HepG2 (cell line): ENCODE measurements around the gene TTC31. TPM values are rescaled to one million over a fixed set of nuclear protein-coding genes. Genes with fewer than 3 reads are reported as not detected.
A peak's percentile ranks its signal among the peaks of the same experiment; 100 is the strongest.

Experiments used
- DNMT3B ChIP-seq: conservative IDR thresholded peaks from 2 replicates; pipeline ENCODE4 v1.6.1; 2016; ENCODE audit warnings: missing biosample characterization, control low read depth
- DPF2 ChIP-seq: sonication (generic); formaldehyde crosslinking; IDR thresholded peaks from 2 replicates; pipeline ENCODE4 v1.4.0; 2020; ENCODE audit warnings: mild to moderate bottlenecking, low read depth, missing genetic modification reagents, borderline replicate concordance
- FIP1L1 ChIP-seq: fragments of 200-400 bp; formaldehyde crosslinking; IDR thresholded peaks from 2 replicates; pipeline ENCODE4 v1.6.1; 2018; ENCODE audit warnings: low read depth, mild to moderate bottlenecking, low read length, moderate library complexity, borderline replicate concordance; ENCODE audit not compliant: insufficient read depth
- MLLT10 ChIP-seq: sonication (generic); formaldehyde crosslinking; IDR thresholded peaks from 2 replicates; pipeline ENCODE4 v1.4.0; 2020; ENCODE audit warnings: missing genetic modification reagents
- NCOA1 ChIP-seq: sonication (generic); formaldehyde crosslinking; IDR thresholded peaks from 2 replicates; pipeline ENCODE4 v1.9.0; 2021; ENCODE audit warnings: missing genetic modification reagents
- PPARG ChIP-seq: conservative IDR thresholded peaks from 2 replicates; pipeline ENCODE4 v1.6.1; 2016; ENCODE audit warnings: missing biosample characterization, missing genetic modification reagents
- TCF7 ChIP-seq: sonication (generic); IDR thresholded peaks from 2 replicates; pipeline ENCODE4 v1.6.1; 2016; ENCODE audit warnings: antibody characterized with exemption, low read depth
- ZFP1 ChIP-seq: IDR thresholded peaks from 2 replicates; pipeline ENCODE4 v1.6.1; 2016
- ZNF460 ChIP-seq: sonication (generic); formaldehyde crosslinking; IDR thresholded peaks from 2 replicates; pipeline ENCODE4 v1.5.1; 2020; ENCODE audit warnings: missing genetic modification reagents, mild to moderate bottlenecking, borderline replicate concordance
- ZNF501 ChIP-seq: sonication (generic); formaldehyde crosslinking; IDR thresholded peaks from 2 replicates; pipeline ENCODE4 v1.5.1; 2020; ENCODE audit warnings: mild to moderate bottlenecking, moderate library complexity, missing genetic modification reagents
- ZNF615 ChIP-seq: sonication (generic); formaldehyde crosslinking; IDR thresholded peaks from 2 replicates; pipeline ENCODE4 v1.5.0; 2020; ENCODE audit warnings: mild to moderate bottlenecking, missing genetic modification reagents, borderline replicate concordance
- ZNF678 ChIP-seq: sonication (generic); formaldehyde crosslinking; IDR thresholded peaks from 2 replicates; pipeline ENCODE4 v1.4.0; 2020; ENCODE audit warnings: mild to moderate bottlenecking, missing genetic modification reagents
- polyA plus RNA-seq, 8 experiments: library from polyadenylated mRNA; depleted of rRNA in 3 of 8; stranded (reverse) in 7 of 8; unstranded in 1 of 8; fragments of >200 nt; fragmentation: Illumina TruSeq in 4 of 8; extraction: Trizol in 4 of 8; gene quantifications; 2 replicates each; pipeline versions ENCODE4 v1.2.1 to v1.2.3, GENCODE V29; 2011 to 2016; ENCODE audit warnings: low read depth in 4 of 8, missing spikeins in 1 of 8, mixed read lengths in 1 of 8; ENCODE audit not compliant: insufficient read depth in 1 of 8
- total RNA-seq, 5 experiments: library from RNA; depleted of rRNA; stranded (reverse); fragments of >200 nt; fragmentation: Illumina TruSeq; extraction: Trizol; gene quantifications; 2 replicates each; pipeline ENCODE4 v1.2.3, GENCODE V29; 2016; ENCODE audit warnings: low read depth in 1 of 5
- TF ChIP-seq, protein P1 (sequence below), 2 experiments: fragments of 450-650 bp in 1 of 2; sonication (generic) in 1 of 2; formaldehyde crosslinking in 1 of 2; IDR thresholded peaks; 2 replicates each; pipeline versions ENCODE4 v1.6.1 to v1.8.0; 2016 to 2022; ENCODE audit warnings: antibody characterized with exemption in 1 of 2, mild to moderate bottlenecking in 1 of 2, missing genetic modification reagents in 1 of 2
- TF ChIP-seq, protein P2 (sequence below): sonication (generic); formaldehyde crosslinking; IDR thresholded peaks from 2 replicates; pipeline ENCODE4 v1.4.0; 2020; ENCODE audit warnings: mild to moderate bottlenecking, missing genetic modification reagents
- TF ChIP-seq, protein P3 (sequence below): sonication (generic); formaldehyde crosslinking; IDR thresholded peaks from 2 replicates; pipeline ENCODE4 v1.4.0; 2020; ENCODE audit warnings: mild to moderate bottlenecking, missing genetic modification reagents
- TF ChIP-seq, protein P4 (sequence below): sonication (generic); formaldehyde crosslinking; IDR thresholded peaks from 2 replicates; pipeline ENCODE4 v1.5.0; 2020; ENCODE audit warnings: missing genetic modification reagents

Gene TTC31
- total and polyA plus RNA-seq, 2 of the 13 experiments (the other 11 are each of a cell fraction or from before 2014, with no cell fraction given) = 28.3 to 39.5 TPM

DNA sequence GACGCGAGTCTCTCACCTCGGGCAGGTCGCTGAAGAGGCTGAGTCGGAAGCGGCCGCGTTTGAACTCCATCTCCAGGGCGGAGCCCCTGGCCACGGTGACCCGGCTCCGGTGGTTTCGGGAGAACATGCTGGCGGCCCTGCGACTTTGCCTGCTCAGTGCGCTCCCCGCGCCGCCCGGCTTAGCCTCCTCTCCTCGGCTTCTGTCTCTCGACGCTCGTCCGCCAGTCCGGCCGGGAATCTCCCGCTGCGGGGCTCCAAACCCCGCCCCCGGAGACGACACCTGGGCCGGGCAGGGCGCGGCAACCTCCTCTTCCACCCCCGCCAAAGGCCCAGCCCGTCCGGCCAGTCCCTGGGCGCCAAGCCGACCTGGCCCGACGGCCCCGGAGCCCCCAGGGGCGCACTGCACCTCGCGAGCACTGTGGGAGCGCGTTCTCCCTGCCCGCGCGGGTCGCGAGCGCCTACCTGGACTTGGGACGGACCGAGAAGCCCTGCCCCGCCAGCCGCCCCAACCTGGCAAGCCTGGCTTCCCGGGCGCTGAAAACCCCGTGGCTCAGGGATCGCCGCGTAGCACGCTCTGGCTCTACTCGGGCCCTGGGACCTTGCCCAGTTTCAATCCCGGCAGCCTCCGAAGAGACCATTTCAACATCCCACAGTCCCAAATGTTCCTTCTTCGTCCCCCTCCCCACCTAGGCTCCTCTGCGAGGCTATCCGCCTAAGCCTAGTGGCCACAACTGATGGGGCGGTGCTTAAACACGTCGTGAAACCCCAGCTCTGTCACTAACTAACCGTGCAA, 41.0 kb upstream of the TTC31 start, which contains the start of gene RTKN (continued):
- TF ChIP-seq, protein P1, sequence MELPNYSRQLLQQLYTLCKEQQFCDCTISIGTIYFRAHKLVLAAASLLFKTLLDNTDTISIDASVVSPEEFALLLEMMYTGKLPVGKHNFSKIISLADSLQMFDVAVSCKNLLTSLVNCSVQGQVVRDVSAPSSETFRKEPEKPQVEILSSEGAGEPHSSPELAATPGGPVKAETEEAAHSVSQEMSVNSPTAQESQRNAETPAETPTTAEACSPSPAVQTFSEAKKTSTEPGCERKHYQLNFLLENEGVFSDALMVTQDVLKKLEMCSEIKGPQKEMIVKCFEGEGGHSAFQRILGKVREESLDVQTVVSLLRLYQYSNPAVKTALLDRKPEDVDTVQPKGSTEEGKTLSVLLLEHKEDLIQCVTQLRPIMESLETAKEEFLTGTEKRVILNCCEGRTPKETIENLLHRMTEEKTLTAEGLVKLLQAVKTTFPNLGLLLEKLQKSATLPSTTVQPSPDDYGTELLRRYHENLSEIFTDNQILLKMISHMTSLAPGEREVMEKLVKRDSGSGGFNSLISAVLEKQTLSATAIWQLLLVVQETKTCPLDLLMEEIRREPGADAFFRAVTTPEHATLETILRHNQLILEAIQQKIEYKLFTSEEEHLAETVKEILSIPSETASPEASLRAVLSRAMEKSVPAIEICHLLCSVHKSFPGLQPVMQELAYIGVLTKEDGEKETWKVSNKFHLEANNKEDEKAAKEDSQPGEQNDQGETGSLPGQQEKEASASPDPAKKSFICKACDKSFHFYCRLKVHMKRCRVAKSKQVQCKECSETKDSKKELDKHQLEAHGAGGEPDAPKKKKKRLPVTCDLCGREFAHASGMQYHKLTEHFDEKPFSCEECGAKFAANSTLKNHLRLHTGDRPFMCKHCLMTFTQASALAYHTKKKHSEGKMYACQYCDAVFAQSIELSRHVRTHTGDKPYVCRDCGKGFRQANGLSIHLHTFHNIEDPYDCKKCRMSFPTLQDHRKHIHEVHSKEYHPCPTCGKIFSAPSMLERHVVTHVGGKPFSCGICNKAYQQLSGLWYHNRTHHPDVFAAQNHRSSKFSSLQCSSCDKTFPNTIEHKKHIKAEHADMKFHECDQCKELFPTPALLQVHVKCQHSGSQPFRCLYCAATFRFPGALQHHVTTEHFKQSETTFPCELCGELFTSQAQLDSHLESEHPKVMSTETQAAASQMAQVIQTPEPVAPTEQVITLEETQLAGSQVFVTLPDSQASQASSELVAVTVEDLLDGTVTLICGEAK (IDR thresholded peaks at IDR 0.05) = no peak
- TF ChIP-seq, protein P1 (CRISPR knock-in tag; IDR thresholded peaks at IDR 0.05) = no peak
- peak; percentile 14; the same call in 1 of the 2 replicates for TF ChIP-seq PPARG (CRISPR knock-in tag)
- TF ChIP-seq, protein P2, sequence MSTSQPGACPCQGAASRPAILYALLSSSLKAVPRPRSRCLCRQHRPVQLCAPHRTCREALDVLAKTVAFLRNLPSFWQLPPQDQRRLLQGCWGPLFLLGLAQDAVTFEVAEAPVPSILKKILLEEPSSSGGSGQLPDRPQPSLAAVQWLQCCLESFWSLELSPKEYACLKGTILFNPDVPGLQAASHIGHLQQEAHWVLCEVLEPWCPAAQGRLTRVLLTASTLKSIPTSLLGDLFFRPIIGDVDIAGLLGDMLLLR (CRISPR knock-in tag) = peak; percentile 82
- TF ChIP-seq TCF7 = no peak; the same call in 1 of the 2 replicates
- TF ChIP-seq DPF2 (CRISPR knock-in tag) = peak; percentile 63
- TF ChIP-seq DNMT3B (CRISPR knock-in tag) = peak; percentile 70; the same call in 1 of the 2 replicates
- peak; percentile 94 for TF ChIP-seq NCOA1
- TF ChIP-seq ZNF678 = peak; percentile 99
- TF ChIP-seq MLLT10 = 0 out of 2 replicates have a peak, but pooled peaks have one; percentile 70
- TF ChIP-seq ZNF615 (CRISPR knock-in tag) = no peak
- TF ChIP-seq, protein P3, sequence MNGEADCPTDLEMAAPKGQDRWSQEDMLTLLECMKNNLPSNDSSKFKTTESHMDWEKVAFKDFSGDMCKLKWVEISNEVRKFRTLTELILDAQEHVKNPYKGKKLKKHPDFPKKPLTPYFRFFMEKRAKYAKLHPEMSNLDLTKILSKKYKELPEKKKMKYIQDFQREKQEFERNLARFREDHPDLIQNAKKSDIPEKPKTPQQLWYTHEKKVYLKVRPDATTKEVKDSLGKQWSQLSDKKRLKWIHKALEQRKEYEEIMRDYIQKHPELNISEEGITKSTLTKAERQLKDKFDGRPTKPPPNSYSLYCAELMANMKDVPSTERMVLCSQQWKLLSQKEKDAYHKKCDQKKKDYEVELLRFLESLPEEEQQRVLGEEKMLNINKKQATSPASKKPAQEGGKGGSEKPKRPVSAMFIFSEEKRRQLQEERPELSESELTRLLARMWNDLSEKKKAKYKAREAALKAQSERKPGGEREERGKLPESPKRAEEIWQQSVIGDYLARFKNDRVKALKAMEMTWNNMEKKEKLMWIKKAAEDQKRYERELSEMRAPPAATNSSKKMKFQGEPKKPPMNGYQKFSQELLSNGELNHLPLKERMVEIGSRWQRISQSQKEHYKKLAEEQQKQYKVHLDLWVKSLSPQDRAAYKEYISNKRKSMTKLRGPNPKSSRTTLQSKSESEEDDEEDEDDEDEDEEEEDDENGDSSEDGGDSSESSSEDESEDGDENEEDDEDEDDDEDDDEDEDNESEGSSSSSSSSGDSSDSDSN = peak; percentile 97
- peak; percentile 65 for TF ChIP-seq ZNF501
- TF ChIP-seq, protein P4, sequence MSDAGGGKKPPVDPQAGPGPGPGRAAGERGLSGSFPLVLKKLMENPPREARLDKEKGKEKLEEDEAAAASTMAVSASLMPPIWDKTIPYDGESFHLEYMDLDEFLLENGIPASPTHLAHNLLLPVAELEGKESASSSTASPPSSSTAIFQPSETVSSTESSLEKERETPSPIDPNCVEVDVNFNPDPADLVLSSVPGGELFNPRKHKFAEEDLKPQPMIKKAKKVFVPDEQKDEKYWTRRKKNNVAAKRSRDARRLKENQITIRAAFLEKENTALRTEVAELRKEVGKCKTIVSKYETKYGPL (CRISPR knock-in tag) = peak; percentile 13; the same call in 1 of the 2 replicates
- 0 out of 2 replicates have a peak, but pooled peaks have one; percentile 21 for TF ChIP-seq ZFP1 (CRISPR knock-in tag)
- no peak for TF ChIP-seq FIP1L1
- no peak for TF ChIP-seq ZNF460 (CRISPR knock-in tag)
